Measurements from ENCODE around the gene ABCA3. TPM values are rescaled to one million over a fixed set of nuclear protein-coding genes. Genes with fewer than 3 reads are reported as not detected.
"Not testable (repeated sequence)": the region's sequence is repeated elsewhere in the genome, so short reads cannot be mapped to it uniquely, and the experiment has no call there.

ABCA3 gene
- total and polyA plus RNA-seq, 2 of the 8 experiments (the other 6 are each of a cell fraction or from before 2014, with no cell fraction given) = 5.7 to 7.9 TPM

GRCh38 chr16:2386990-2387389 lies 46.5 kb upstream of the ABCA3 start (continued):
- no peak for TF ChIP-seq ATF2 (IDR thresholded peaks at IDR 0.05; ENCODE audit: low read length)
- 0 out of 2 replicates have a peak, but pooled peaks have one; percentile 15 for TF ChIP-seq TEAD4 (IDR thresholded peaks at IDR 0.05; ENCODE audit: low read depth, low read length)
- TF ChIP-seq TAF7 (optimal IDR thresholded peaks at IDR 0.05; ENCODE audit: borderline replicate concordance, low read depth, low read length) = peak; percentile 52
- TF ChIP-seq POLR2AphosphoS5 (IDR thresholded peaks at IDR 0.05; ENCODE audit: low read depth, low read length) = no peak
- no peak for TF ChIP-seq CBX8 (IDR thresholded peaks at IDR 0.05; ENCODE audit: borderline replicate concordance, low read depth, low read length)

GRCh38 chr16:2385982-2386381 lies 45.5 kb upstream of the ABCA3 start:
- H3K27me3 ChIP-seq (replicated peaks in 1 of 4; ENCODE audit: control insufficient read depth in 3 of 4, extremely low read depth in 1 of 4, insufficient read depth in 3 of 4, low read length in 3 of 4); H4K91ac ChIP-seq (replicated peaks; ENCODE audit: insufficient read length, low read length); H2AFZ ChIP-seq (ENCODE audit: low read length); H3K56ac ChIP-seq (replicated peaks; ENCODE audit: insufficient read length, low read depth, low read length); H3K79me1 ChIP-seq (ENCODE audit: low read depth, low read length); FAIRE-seq; H3K9ac ChIP-seq (replicated peaks in 1 of 4; ENCODE audit: extremely low read depth in 1 of 4, low read depth in 3 of 4, low read length in 3 of 4); H3K18ac ChIP-seq (ENCODE audit: extremely low read depth, low read length); H3K23me2 ChIP-seq (ENCODE audit: low read depth, low read length); H3K36me3 ChIP-seq (ENCODE audit: control insufficient read depth in 2 of 4, insufficient read depth in 4 of 4, low read length in 3 of 4); H3K14ac ChIP-seq (ENCODE audit: insufficient read length); H2BK15ac ChIP-seq (ENCODE audit: low read length); H2BK20ac ChIP-seq (ENCODE audit: low read length); H2BK120ac ChIP-seq (replicated peaks; ENCODE audit: low read depth, low read length); H3K23ac ChIP-seq (ENCODE audit: insufficient read length); POLR2A ChIA-PET (ENCODE audit: partially characterized antibody); H4K8ac ChIP-seq (ENCODE audit: extremely low read depth, insufficient read depth, low read length); H3K79me2 ChIP-seq (ENCODE audit: control insufficient read depth in 1 of 2, insufficient read depth in 2 of 2, low read length in 2 of 2); H3K9me3 ChIP-seq (ENCODE audit: insufficient read depth in 2 of 2, low read depth in 1 of 2, low read length in 1 of 2); H3K4ac ChIP-seq (replicated peaks; ENCODE audit: insufficient read length, low read depth, low read length); H3K4me3 ChIP-seq (ENCODE audit: extremely low read depth in 1 of 4, insufficient read depth in 2 of 4, low read depth in 3 of 4, low read length in 4 of 4); H3K27ac ChIP-seq (ENCODE audit: low read depth, low read length); H4K20me1 ChIP-seq (replicated peaks in 1 of 2; ENCODE audit: control insufficient read depth in 1 of 2, insufficient read depth in 2 of 2, low read length in 2 of 2); H4K5ac ChIP-seq (ENCODE audit: insufficient read length, low read depth, low read length); H2AK5ac ChIP-seq (ENCODE audit: low read depth, low read length): not testable (repeated sequence)
- Histone ChIP-seq H2BK12ac (ENCODE audit: low read depth, low read length) (0 out of 2 replicates have a peak overlapping the region, but pooled peaks have one; percentile 39), H3K4me2 (ENCODE audit: insufficient read depth in 1 of 2, low read depth in 2 of 2, low read length in 2 of 2) (peak overlapping the region in 1 of 2 experiments; percentile 2; a peak in 1 of 4 replicates), H2BK5ac (ENCODE audit: low read depth, low read length) (peak overlapping the region; percentile 60; the same call in 1 of the 2 replicates), H3K4me1 (replicated peaks in 1 of 4; ENCODE audit: control insufficient read depth in 3 of 4, insufficient read depth in 4 of 4, low read length in 3 of 4) (peaks cover 2 to 10% (median 8%) of the 10 kb centered on the region in 4 experiments)
- CTCF ChIA-PET (ENCODE audit: partially characterized antibody) = interaction anchor here (0.8 to 1.9 kb wide), 3 partner anchors 30 to 80 kb away, joined by 3 to 6 read pairs (median 4); no protein-coding TSS in a partner anchor
- DNase-seq (ENCODE audit: low read depth in 1 of 2, low spot score in 2 of 2) = peak in 1 of 2 experiments; percentile 51
- WGBS, 2 experiments (ENCODE audit: extremely low coverage in 1 of 2, insufficient coverage in 1 of 2, insufficient read length in 1 of 2, insufficient replicate concordance in 2 of 2, low coverage in 1 of 2, low lambda C conversion rate in 2 of 2, missing lambda C conversion rate in 1 of 2) = 83% methylated on average over 19 of the region's 19 CpGs; no CpG with 5 or more reads in 1 of the 2 experiments

Measured in H1 (cell line).